Measurements from ENCODE around the gene CTSF.

DNA sequence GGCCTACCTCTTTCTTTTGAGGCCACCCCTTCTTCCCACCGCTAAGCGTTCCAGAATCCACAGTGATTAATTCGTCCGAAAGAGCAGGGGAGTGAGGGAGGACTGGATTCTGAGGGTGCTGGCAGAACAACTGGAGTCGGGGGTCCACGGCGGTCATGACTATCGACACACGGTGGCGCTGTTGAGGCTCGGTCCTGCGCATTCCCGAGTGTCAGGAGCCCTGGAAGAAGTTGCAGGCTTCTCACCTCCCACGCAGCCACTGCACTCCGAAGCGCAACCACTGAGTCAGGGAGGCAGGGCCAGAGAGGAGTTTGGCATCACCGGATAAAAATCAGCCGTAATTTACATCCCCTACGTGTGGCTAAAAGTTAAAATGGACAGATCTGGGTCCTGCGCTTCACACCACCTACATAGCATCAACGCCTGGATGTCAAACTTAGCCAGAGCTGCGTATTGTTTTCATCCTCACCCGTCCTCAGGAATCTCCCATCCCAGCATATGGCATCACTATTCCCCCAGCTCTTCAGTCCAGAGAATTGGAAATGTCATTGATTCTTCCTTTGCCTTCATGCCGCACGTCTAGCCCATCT is 10.7 kb upstream of the CTSF start:
- TF ChIP-seq POLR2A (IDR thresholded peaks at IDR 0.05) = no peak
- TF ChIP-seq, protein P1, sequence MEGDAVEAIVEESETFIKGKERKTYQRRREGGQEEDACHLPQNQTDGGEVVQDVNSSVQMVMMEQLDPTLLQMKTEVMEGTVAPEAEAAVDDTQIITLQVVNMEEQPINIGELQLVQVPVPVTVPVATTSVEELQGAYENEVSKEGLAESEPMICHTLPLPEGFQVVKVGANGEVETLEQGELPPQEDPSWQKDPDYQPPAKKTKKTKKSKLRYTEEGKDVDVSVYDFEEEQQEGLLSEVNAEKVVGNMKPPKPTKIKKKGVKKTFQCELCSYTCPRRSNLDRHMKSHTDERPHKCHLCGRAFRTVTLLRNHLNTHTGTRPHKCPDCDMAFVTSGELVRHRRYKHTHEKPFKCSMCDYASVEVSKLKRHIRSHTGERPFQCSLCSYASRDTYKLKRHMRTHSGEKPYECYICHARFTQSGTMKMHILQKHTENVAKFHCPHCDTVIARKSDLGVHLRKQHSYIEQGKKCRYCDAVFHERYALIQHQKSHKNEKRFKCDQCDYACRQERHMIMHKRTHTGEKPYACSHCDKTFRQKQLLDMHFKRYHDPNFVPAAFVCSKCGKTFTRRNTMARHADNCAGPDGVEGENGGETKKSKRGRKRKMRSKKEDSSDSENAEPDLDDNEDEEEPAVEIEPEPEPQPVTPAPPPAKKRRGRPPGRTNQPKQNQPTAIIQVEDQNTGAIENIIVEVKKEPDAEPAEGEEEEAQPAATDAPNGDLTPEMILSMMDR (IDR thresholded peaks at IDR 0.05 in 4 of 5, conservative IDR thresholded peaks at IDR 0.05 in 1 of 5) = peak; percentile 77 to 85 (median 83)

All from gastrocnemius medialis (tissue), 4 donors.